Calu3 (cell line): ENCODE measurements around the gene ARHGAP26. TPM values are rescaled to one million over a fixed set of nuclear protein-coding genes. Genes with fewer than 3 reads are reported as not detected.
A peak's percentile ranks its signal among the peaks of the same experiment; 100 is the strongest.

Experiments used
- BruUV-seq: library from RNA; stranded (reverse); fragments of 400-500 nt; replicated peaks from 2 replicates; lab custom pipeline; 2021; lab: Mats Ljungman, UMichigan
- CTCF ChIA-PET: fragments of 300-600 bp; sonication (Branson Sonifier 250); formaldehyde crosslinking; loops from one replicate; lab custom pipeline; 2022; ENCODE audit warnings: antibody characterized with exemption; lab: Charles Lee
- DNase-seq: peaks from one replicate; pipeline ENCODE4 v3.0.0; 2022
- H3K27ac Mint-ChIP-seq: one replicate; pipeline ENCODE4 v1.8.0; 2022; ENCODE audit warnings: mixed read lengths; ENCODE audit not compliant: unreplicated experiment
- H3K27me3 Mint-ChIP-seq: one replicate; pipeline ENCODE4 v1.8.0; 2022; ENCODE audit warnings: mixed read lengths; ENCODE audit not compliant: unreplicated experiment
- H3K36me3 Mint-ChIP-seq: one replicate; pipeline ENCODE4 v1.8.0; 2022; ENCODE audit warnings: mild to moderate bottlenecking, moderate library complexity, mixed read lengths; ENCODE audit not compliant: insufficient read depth, unreplicated experiment
- H3K4me1 Mint-ChIP-seq: one replicate; pipeline ENCODE4 v1.8.0; 2022; ENCODE audit warnings: mild to moderate bottlenecking, low read depth, mixed read lengths; ENCODE audit not compliant: unreplicated experiment
- H3K4me3 Mint-ChIP-seq: one replicate; pipeline ENCODE4 v1.8.0; 2022; ENCODE audit warnings: mild to moderate bottlenecking, low read depth, moderate library complexity, mixed read lengths; ENCODE audit not compliant: unreplicated experiment
- H3K9me3 Mint-ChIP-seq: one replicate; pipeline ENCODE4 v1.8.0; 2022; ENCODE audit warnings: low read depth, mixed read lengths; ENCODE audit not compliant: unreplicated experiment
- intact Hi-C: fragments of 100-400 bp; cut with micrococcal nuclease; formaldehyde crosslinking; loops from one replicate; pipeline ENCODE4 v1.10.0; 2022; ENCODE audit not compliant: unreplicated experiment
- total RNA-seq: library from RNA; stranded (reverse); gene quantifications from 2 replicates; pipeline ENCODE4 v1.2.3, GENCODE V29; 2022
- TF ChIP-seq, protein P1 (sequence below): fragments of 200-600 bp; IDR thresholded peaks from one replicate; pipeline ENCODE4 v1.8.0; 2022; ENCODE audit warnings: antibody characterized with exemption; ENCODE audit not compliant: unreplicated experiment

Gene ARHGAP26
- total RNA-seq, 1 experiment from 2014 or later, result 118 TPM

DNA sequence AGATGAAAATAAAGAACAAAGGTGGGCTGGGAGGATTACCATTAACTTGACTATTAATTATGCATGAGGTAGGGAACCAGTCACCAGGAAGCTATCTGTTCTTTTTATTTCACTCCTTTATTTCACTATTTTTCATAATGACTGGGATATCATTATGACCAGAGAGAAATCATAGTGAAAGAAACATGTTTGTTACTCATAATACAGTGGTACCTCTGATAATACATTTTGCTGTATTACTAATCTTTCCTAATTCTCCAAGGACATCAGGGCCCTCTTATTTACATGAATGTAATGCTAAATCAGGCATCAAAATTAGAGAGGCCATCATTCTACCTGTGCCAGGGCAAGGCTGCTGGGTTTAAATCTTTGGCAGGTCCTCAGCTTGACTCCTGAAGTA, 379.6 kb downstream of the ARHGAP26 start:
- peaks cover 17% of the 10 kb centered on the region for H3K4me1 Mint-ChIP-seq

DNA sequence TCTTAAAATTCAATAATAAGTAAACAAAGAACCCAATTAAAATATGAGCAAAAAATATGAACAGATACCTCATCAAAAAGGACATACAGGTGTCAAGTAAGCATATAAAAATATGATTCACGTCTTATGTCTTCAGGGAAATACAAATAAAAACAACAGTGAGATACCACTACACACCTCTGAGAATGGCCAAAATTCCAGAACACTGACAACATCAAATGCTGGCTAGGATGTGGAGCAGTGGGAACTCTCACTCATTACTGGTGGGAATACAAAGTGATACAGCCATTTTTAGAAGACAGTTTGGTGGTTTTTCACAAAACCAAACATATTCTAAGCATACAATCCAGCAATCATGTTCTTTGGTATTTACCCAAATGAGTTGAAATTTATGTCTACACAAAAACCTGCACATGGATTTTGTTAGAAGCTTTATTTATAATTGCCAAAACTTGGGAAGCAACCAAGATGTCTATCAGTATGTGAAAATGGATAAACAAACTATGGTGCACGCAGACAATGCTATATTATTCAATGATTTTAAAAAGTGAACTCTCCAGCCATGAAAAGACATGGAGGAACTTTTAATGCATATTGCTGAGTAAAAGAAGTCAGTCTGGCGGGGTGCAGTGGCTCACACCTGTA, 381.0 kb downstream of the ARHGAP26 start:
- CTCF ChIA-PET, result no interaction called here
- BruUV-seq, result no TSS peak
- no peak overlapping the region for H3K27ac Mint-ChIP-seq
- no peak for DNase-seq
- no peaks in the 10 kb centered on the region for H3K36me3 Mint-ChIP-seq
- H3K9me3 Mint-ChIP-seq, result no peaks in the 10 kb centered on the region
- intact Hi-C loops, result no loop called here
- H3K4me3 Mint-ChIP-seq, result no peak overlapping the region
- H3K27me3 Mint-ChIP-seq, result no peaks in the 10 kb centered on the region
- H3K4me1 Mint-ChIP-seq, result peaks cover 17% of the 10 kb centered on the region
- TF ChIP-seq, protein P1, sequence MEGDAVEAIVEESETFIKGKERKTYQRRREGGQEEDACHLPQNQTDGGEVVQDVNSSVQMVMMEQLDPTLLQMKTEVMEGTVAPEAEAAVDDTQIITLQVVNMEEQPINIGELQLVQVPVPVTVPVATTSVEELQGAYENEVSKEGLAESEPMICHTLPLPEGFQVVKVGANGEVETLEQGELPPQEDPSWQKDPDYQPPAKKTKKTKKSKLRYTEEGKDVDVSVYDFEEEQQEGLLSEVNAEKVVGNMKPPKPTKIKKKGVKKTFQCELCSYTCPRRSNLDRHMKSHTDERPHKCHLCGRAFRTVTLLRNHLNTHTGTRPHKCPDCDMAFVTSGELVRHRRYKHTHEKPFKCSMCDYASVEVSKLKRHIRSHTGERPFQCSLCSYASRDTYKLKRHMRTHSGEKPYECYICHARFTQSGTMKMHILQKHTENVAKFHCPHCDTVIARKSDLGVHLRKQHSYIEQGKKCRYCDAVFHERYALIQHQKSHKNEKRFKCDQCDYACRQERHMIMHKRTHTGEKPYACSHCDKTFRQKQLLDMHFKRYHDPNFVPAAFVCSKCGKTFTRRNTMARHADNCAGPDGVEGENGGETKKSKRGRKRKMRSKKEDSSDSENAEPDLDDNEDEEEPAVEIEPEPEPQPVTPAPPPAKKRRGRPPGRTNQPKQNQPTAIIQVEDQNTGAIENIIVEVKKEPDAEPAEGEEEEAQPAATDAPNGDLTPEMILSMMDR, result no peak

More for the DNA sequence above, 379.6 kb downstream of the ARHGAP26 start:
- TF ChIP-seq, protein P1, result no peak
- CTCF ChIA-PET, result interaction anchor here (1.1 kb wide), 1 partner anchor 17 kb away, joined by 3 read pairs; no protein-coding TSS in a partner anchor
- no peaks in the 10 kb centered on the region for H3K9me3 Mint-ChIP-seq
- no peak overlapping the region for H3K4me3 Mint-ChIP-seq
- DNase-seq, result no peak
- no peaks in the 10 kb centered on the region for H3K27me3 Mint-ChIP-seq
- no peaks in the 10 kb centered on the region for H3K36me3 Mint-ChIP-seq
- BruUV-seq, result no TSS peak
- H3K27ac Mint-ChIP-seq, result no peak overlapping the region
- intact Hi-C loops, result no loop called here

DNA sequence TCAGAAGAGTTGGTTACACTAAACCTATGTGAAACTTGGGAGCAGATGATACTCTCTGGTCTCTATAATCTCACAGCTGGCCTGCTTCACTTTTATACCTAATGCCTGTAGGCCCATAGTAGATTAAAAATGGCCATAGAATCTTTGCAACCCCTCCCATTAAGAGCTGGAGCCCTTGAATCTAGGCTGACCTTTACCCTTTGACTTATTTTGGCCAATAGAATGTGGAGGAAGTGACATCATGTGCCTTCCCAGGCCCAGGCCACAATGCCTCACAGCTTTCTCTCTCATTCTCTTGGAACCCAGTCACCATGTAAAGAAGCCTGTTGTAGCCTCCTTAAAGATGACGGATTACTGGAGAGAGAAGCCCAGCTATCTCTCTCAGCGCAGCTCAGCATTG, 382.3 kb downstream of the ARHGAP26 start:
- TF ChIP-seq, protein P1, result no peak
- Mint-ChIP-seq H3K9me3 (no peaks in the 10 kb centered on the region), H3K27ac (no peak overlapping the region), H3K4me1 (peaks cover 17% of the 10 kb centered on the region), H3K27me3 (no peaks in the 10 kb centered on the region), H3K4me3 (no peak overlapping the region), H3K36me3 (no peaks in the 10 kb centered on the region)
- intact Hi-C loops, result no loop called here
- BruUV-seq, result no TSS peak
- CTCF ChIA-PET, result interaction anchor here (0.6 kb wide), 1 partner anchor 632 kb away, joined by 6 read pairs; no protein-coding TSS in a partner anchor
- no peak for DNase-seq

DNA sequence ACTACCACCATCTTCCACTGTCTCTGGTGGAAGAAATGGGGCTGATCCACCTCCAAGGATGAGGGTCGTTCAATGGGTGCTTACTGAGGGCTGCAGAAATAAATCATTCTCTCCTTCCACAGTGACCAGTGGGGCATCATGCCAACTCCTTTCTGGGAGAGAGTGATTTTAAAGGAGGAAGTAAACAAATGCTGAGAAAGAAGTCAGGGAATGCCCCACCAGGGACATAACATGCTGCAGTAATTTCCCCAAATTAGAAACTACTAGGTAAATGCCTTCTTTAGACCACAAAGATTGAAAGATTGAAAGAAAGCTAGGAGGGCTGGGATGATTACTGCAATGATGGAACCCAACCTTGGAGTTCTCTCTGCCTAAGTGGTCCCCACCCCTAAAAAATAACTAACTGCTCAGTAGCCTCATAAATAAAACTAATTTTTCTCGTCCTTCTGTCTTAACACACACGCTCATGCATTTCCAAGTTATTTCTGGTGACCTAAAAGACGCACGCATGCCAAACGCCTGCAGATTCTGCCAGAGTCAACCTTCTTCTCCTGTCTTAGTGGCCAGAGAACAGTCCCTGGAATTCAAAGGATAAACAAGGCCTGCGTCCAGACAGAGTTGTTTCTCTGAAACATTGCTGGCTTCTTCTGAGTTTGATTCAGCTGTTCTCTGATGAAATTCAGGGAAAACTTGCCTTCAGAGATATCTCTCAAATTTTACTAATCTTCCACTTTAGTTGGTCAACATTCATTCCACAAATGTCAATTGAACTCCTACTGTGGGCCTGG, 383.3 kb downstream of the ARHGAP26 start:
- intact Hi-C loops, result no loop called here
- Mint-ChIP-seq H3K4me3 (no peak overlapping the region), H3K36me3 (no peaks in the 10 kb centered on the region), H3K4me1 (peaks cover 17% of the 10 kb centered on the region), H3K27ac (no peak overlapping the region), H3K27me3 (no peaks in the 10 kb centered on the region), H3K9me3 (no peaks in the 10 kb centered on the region)
- TF ChIP-seq, protein P1, result no peak
- peak; percentile 28 for DNase-seq
- CTCF ChIA-PET, result no interaction called here
- BruUV-seq, result no TSS peak
